Stomach (tissue), 9 donors: ENCODE results near the gene GRIK2. TPM values are rescaled to one million over a fixed set of nuclear protein-coding genes. Genes with fewer than 3 reads are reported as not detected.
A peak's percentile ranks its signal among the peaks of the same experiment; 100 is the strongest.
"Not testable (repeated sequence)": the region's sequence is repeated elsewhere in the genome, so short reads cannot be mapped to it uniquely, and the experiment has no call there.

Experiments used
- DNase-seq, 2 donors: peaks; one replicate each; pipeline versions ENCODE4 v3.0.0 to v3.0.0-alpha.2; 2013 to 2019
- H3K27ac ChIP-seq, 5 donors: fragments of 200-600 bp in 4 of 5; sonication (generic) in 4 of 5; one replicate each; pipeline ENCODE4 v1.5.1; 2013 to 2019; ENCODE audit warnings: mild to moderate bottlenecking in 1 of 5, moderate library complexity in 1 of 5
- H3K27me3 ChIP-seq, 3 donors: fragments of 200-600 bp; sonication (generic); one replicate each; pipeline ENCODE4 v1.5.1; 2017 to 2019; ENCODE audit warnings: mixed run types in 1 of 3
- H3K36me3 ChIP-seq, 4 donors: fragments of 200-600 bp; sonication (generic); 1 replicate in 3 of 4; 2 replicates in 1 of 4; pipeline ENCODE4 v1.5.1; 2016 to 2019
- H3K4me1 ChIP-seq, 4 donors: fragments of 200-600 bp; sonication (generic); one replicate each; pipeline ENCODE4 v1.5.1; 2016 to 2019
- H3K4me3 ChIP-seq, 4 donors: fragments of 200-600 bp; sonication (generic) in 3 of 4; one replicate each; pipeline ENCODE4 v1.5.1; 2016 to 2019; ENCODE audit warnings: mild to moderate bottlenecking in 1 of 4
- H3K9me3 ChIP-seq, 4 donors: fragments of 200-600 bp; sonication (generic); one replicate each; pipeline ENCODE4 v1.5.1; 2016 to 2019
- CTCF ChIP-seq, 7 experiments: fragments of 450-650 bp in 4 of 7; fragments of 200-600 bp in 3 of 7; sonication (generic) in 3 of 7; IDR thresholded peaks; one replicate each; pipeline ENCODE4 v1.5.1; 2016 to 2019; ENCODE audit warnings: antibody characterized with exemption in 7 of 7, control low read depth in 2 of 7, mild to moderate bottlenecking in 1 of 7
- EP300 ChIP-seq: sonication (generic); formaldehyde crosslinking; IDR thresholded peaks from one replicate; pipeline ENCODE4 v1.6.1; 2017; ENCODE audit warnings: antibody characterized with exemption
- POLR2A ChIP-seq, 4 donors: fragments of 450-650 bp; IDR thresholded peaks; one replicate each; pipeline ENCODE4 v1.6.1; 2016; ENCODE audit warnings: antibody characterized with exemption in 4 of 4, control low read depth in 2 of 4, mild to moderate bottlenecking in 1 of 4, moderate library complexity in 1 of 4
- POLR2AphosphoS5 ChIP-seq, 3 donors: sonication (generic); formaldehyde crosslinking; IDR thresholded peaks; one replicate each; pipeline ENCODE4 v1.6.1; 2016; ENCODE audit warnings: antibody characterized with exemption in 3 of 3
- WGBS, 5 donors: extraction: QIAGEN DNeasy Blood & Tissue Kit in 3 of 5; methylation state at CpG; one replicate each; pipeline versions ENCODE4 v1.1.5 to v1.1.7; 2013 to 2018; 5-methylcytosine and 5-hydroxymethylcytosine counted together
- intact Hi-C: fragments of 100-400 bp; cut with DNase I; formaldehyde crosslinking; loops from one replicate; pipeline ENCODE4 v1.15.1; 2023; ENCODE audit warnings: low total_unique reads
- polyA plus RNA-seq, 3 donors: library from polyadenylated mRNA; stranded (reverse); fragments of 200-250 nt; gene quantifications; one replicate each; pipeline ENCODE4 v1.2.3, GENCODE V29; 2013
- total RNA-seq, 5 donors: library from RNA; depleted of rRNA; stranded (reverse); fragments of >200 nt; gene quantifications; one replicate each; pipeline versions ENCODE4 v1.1.0 to v1.2.3, GENCODE V29; 2014 to 2016
- donor health status: healthy with polysubstance abuse.
- donor health status: Bipolar disorder and iron deficiency.
- donor health status: healthy.

GRIK2 gene
- total and polyA plus RNA-seq, 8 donors: 0.06 to 7.7 (median 0.50) TPM; not detected in 3

GRCh38 chr6:101380897-101381630 is 12.4 kb upstream of the GRIK2 start:
- Histone ChIP-seq H3K9me3 (no peaks in the 10 kb centered on the region), H3K27me3 (no peaks in the 10 kb centered on the region), H3K36me3 (no peaks in the 10 kb centered on the region), H3K27ac (no peak overlapping the region), H3K4me1 (no peaks in the 10 kb centered on the region), H3K4me3 (no peak overlapping the region)
- 52 to 85% (median 73%) methylated on average over 2 of the region's 2 CpGs for WGBS, 5 donors
- TF ChIP-seq POLR2AphosphoS5 (IDR thresholded peaks at IDR 0.05) (no peak), CTCF (IDR thresholded peaks at IDR 0.05) (no peak), EP300 (no peak), POLR2A (IDR thresholded peaks at IDR 0.05) (no peak)
- intact Hi-C loops: no loop called here
- DNase-seq: no peak

DNA sequence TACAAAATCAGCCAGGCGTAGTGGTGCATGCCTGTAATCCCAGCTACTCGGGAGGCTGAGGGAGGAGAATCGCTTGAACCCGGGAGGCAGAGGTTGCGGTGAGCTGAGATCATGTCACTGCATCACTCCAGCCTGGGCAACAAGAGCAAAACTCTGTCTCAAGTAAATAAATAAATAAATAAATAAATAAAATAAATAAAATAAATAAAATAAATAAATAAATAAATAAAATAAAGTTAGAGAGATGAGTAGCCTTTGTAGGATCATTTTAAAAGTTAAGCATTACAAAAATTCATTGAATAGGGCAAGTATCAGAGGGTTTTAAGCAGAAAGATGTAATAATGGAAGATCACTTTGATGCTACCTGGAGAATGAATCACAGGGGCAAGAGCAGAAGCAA is 9.8 kb upstream of the GRIK2 start:
- H3K4me3 ChIP-seq, H3K4me1 ChIP-seq, H3K27me3 ChIP-seq, H3K9me3 ChIP-seq, H3K27ac ChIP-seq, intact Hi-C loops, H3K36me3 ChIP-seq, DNase-seq: not testable (repeated sequence)
- WGBS, 5 donors: 94 to 97% (median 96%) methylated on average over 5 of the region's 5 CpGs

DNA sequence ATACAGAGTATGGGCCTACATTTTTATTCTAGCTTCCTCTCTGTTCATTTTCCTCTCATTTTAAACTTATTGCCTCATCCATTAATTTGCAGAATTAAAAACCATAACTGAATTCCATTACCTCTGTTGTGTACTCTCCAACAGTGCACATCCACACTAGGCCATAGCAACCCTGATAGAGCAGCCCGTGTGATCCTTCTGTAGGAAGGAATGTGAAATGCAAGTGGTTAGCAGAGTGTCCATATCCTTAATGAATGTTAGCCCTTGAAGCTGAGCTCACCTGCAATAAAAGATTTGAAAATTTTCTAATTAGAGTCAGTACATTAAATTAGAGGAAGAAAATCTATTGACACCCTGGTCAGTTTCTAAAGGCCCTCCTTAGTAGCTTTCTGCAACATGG is 6.5 kb upstream of the GRIK2 start:
- no peak overlapping the region for H3K27ac ChIP-seq
- no peak overlapping the region for H3K4me3 ChIP-seq
- TF ChIP-seq POLR2A (IDR thresholded peaks at IDR 0.05) (no peak), EP300 (no peak), CTCF (IDR thresholded peaks at IDR 0.05) (no peak), POLR2AphosphoS5 (IDR thresholded peaks at IDR 0.05) (no peak)
- H3K36me3 ChIP-seq: no peaks in the 10 kb centered on the region
- peak in 1 of 2 donors; percentile 10 for DNase-seq
- intact Hi-C loops: no loop called here
- H3K9me3 ChIP-seq: no peaks in the 10 kb centered on the region
- peaks cover 0 to 23% (median 8%) of the 10 kb centered on the region in 3 donors for H3K27me3 ChIP-seq
- H3K4me1 ChIP-seq: peaks cover 0 to 1% (median under 1%) of the 10 kb centered on the region in 4 donors
- 16 to 44% (median 21%) methylated on average over 1 of the region's 1 CpG for WGBS, 5 donors

DNA sequence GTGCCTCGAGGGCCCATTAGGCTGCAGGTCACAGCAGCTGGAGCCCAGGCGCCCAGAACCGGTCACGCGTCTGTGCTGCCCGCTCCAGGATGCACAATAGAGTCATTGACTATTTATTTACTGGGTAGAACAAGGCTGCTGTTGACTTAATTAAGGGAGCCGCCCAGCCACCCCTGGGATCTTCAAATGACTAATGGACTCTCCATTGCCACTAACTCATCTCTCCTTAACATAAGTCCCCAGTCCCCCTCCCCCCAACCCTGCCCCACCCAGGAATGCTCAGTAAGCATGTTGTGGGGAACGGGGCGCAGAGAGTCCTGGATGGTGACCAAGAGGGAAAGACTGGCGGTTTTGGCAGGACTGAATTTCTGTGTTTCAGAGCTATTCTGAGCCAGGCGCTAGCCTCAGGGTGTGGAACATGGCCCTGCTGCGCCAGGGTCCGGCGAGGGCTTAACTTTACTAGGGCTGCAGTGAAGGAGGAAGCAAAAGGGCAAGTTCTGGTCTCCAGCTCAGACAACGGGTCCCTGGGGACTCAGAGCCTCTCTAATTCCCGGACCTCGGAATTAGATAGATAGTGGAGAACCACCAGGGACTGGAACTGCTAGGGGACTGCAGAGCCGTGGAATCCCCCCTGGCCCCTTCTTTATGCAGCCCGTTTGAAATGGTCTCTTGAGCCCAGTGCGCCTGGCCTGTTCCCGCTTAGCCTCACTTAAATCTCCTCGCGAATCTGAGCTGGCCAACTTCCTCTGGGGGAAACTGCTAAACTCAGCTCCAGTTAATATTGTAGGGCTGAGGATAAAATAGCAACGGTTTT is 1.5 kb upstream of the GRIK2 start:
- TF ChIP-seq POLR2A (IDR thresholded peaks at IDR 0.05): no peak
- no peak for TF ChIP-seq EP300
- TF ChIP-seq POLR2AphosphoS5 (IDR thresholded peaks at IDR 0.05): no peak
- TF ChIP-seq CTCF (IDR thresholded peaks at IDR 0.05): no peak
- Histone ChIP-seq H3K27me3 (peaks cover 11 to 61% (median 32%) of the 10 kb centered on the region in 3 donors), H3K9me3 (no peaks in the 10 kb centered on the region), H3K36me3 (no peaks in the 10 kb centered on the region), H3K4me3 (no peak overlapping the region), H3K4me1 (peaks cover 7 to 25% (median 20%) of the 10 kb centered on the region in 4 donors), H3K27ac (no peak overlapping the region)
- intact Hi-C loops: no loop called here
- 5 to 19% (median 7%) methylated on average over 13 to 24 of the region's 24 CpGs for WGBS, 5 donors
- peak in 1 of 2 donors; percentile 30 for DNase-seq
